Measurements from ENCODE around the gene STRAP. TPM values are rescaled to one million over a fixed set of nuclear protein-coding genes. Genes with fewer than 3 reads are reported as not detected.
A peak's percentile ranks its signal among the peaks of the same experiment; 100 is the strongest.

STRAP gene
- total and polyA plus RNA-seq, 2 of the 8 experiments (the other 6 are each of a cell fraction or from before 2014, with no cell fraction given): 107 to 251 TPM

- CTCF ChIA-PET (ENCODE audit: partially characterized antibody): interaction anchor here (1.1 to 2.0 kb wide), 6 partner anchors 9 to 332 kb away, joined by 3 to 6 read pairs (median 4); no protein-coding TSS in a partner anchor
- Histone ChIP-seq H3K27me3 (replicated peaks in 1 of 4; ENCODE audit: control insufficient read depth in 3 of 4, extremely low read depth in 1 of 4, insufficient read depth in 3 of 4, low read length in 3 of 4) (no peaks in the 10 kb centered on the region), H3K79me1 (ENCODE audit: low read depth, low read length) (no peaks in the 10 kb centered on the region), H3K4me1 (replicated peaks in 1 of 4; ENCODE audit: control insufficient read depth in 3 of 4, insufficient read depth in 4 of 4, low read length in 3 of 4) (peaks cover 0 to 3% (median 0%) of the 10 kb centered on the region in 4 experiments; a peak in 1 of 7 replicates), H3K4ac (replicated peaks; ENCODE audit: insufficient read length, low read depth, low read length) (no peak overlapping the region), H3K14ac (ENCODE audit: insufficient read length) (no peak overlapping the region), H2BK15ac (ENCODE audit: low read length) (no peak overlapping the region), H3K27ac (ENCODE audit: low read depth, low read length) (no peak overlapping the region), H2BK5ac (ENCODE audit: low read depth, low read length) (no peak overlapping the region), H3K23me2 (ENCODE audit: low read depth, low read length) (no peaks in the 10 kb centered on the region), H2BK20ac (ENCODE audit: low read length) (peak overlapping the region; percentile 48; the same call in 1 of the 2 replicates), H4K20me1 (replicated peaks in 1 of 2; ENCODE audit: control insufficient read depth in 1 of 2, insufficient read depth in 2 of 2, low read length in 2 of 2) (no peaks in the 10 kb centered on the region), H4K91ac (replicated peaks; ENCODE audit: insufficient read length, low read length) (no peak overlapping the region), H3K4me3 (ENCODE audit: extremely low read depth in 1 of 4, insufficient read depth in 2 of 4, low read depth in 3 of 4, low read length in 4 of 4) (no peak overlapping the region), H3K79me2 (ENCODE audit: control insufficient read depth in 1 of 2, insufficient read depth in 2 of 2, low read length in 2 of 2) (no peaks in the 10 kb centered on the region), H3K56ac (replicated peaks; ENCODE audit: insufficient read length, low read depth, low read length) (no peak overlapping the region), H2AFZ (ENCODE audit: low read length) (no peak overlapping the region), H2BK12ac (ENCODE audit: low read depth, low read length) (no peak overlapping the region), H2AK5ac (ENCODE audit: low read depth, low read length) (no peak overlapping the region), H4K5ac (ENCODE audit: insufficient read length, low read depth, low read length) (no peak overlapping the region), H3K23ac (ENCODE audit: insufficient read length) (no peak overlapping the region), H3K36me3 (ENCODE audit: control insufficient read depth in 2 of 4, insufficient read depth in 4 of 4, low read length in 3 of 4) (no peaks in the 10 kb centered on the region), H2BK120ac (replicated peaks; ENCODE audit: low read depth, low read length) (no peak overlapping the region), H3K9ac (replicated peaks in 1 of 4; ENCODE audit: extremely low read depth in 1 of 4, low read depth in 3 of 4, low read length in 3 of 4) (no peak overlapping the region), H3K4me2 (ENCODE audit: insufficient read depth in 1 of 2, low read depth in 2 of 2, low read length in 2 of 2) (no peak overlapping the region), H3K18ac (ENCODE audit: extremely low read depth, low read length) (no peak overlapping the region), H3K9me3 (ENCODE audit: insufficient read depth in 2 of 2, low read depth in 1 of 2, low read length in 1 of 2) (no peaks in the 10 kb centered on the region), H4K8ac (ENCODE audit: extremely low read depth, insufficient read depth, low read length) (no peak overlapping the region)
- FAIRE-seq: no peak
- WGBS, 2 experiments (ENCODE audit: extremely low coverage in 1 of 2, insufficient coverage in 1 of 2, insufficient read length in 1 of 2, insufficient replicate concordance in 2 of 2, low coverage in 1 of 2, low lambda C conversion rate in 2 of 2, missing lambda C conversion rate in 1 of 2): 90% methylated on average over 6 of the region's 6 CpGs; no CpG with 5 or more reads in 1 of the 2 experiments
- POLR2A ChIA-PET (ENCODE audit: partially characterized antibody): interaction anchor here (1.1 kb wide), 1 partner anchor 18 kb away, joined by 4 read pairs; the partner anchor contains the start of gene STRAP
- no peak for DNase-seq (ENCODE audit: low read depth in 1 of 2, low spot score in 2 of 2)
- TF ChIP-seq NANOG (IDR thresholded peaks at IDR 0.05; ENCODE audit: insufficient read depth, low read depth, low read length, poor library complexity, severe bottlenecking): no peak
- TF ChIP-seq BRCA1 (IDR thresholded peaks at IDR 0.05; ENCODE audit: low read depth, low read length): no peak
- no peak for TF ChIP-seq CHD1 (IDR thresholded peaks at IDR 0.05; ENCODE audit: low read depth, low read length)
- no peak for TF ChIP-seq BACH1 (IDR thresholded peaks at IDR 0.05; ENCODE audit: low read length)
- no peak for TF ChIP-seq CHD2 (IDR thresholded peaks at IDR 0.05; ENCODE audit: low read length)
- TF ChIP-seq USF2 (IDR thresholded peaks at IDR 0.05; ENCODE audit: low read length): no peak
- TF ChIP-seq HDAC6 (IDR thresholded peaks at IDR 0.05; ENCODE audit: low read depth, low read length): no peak
- no peak for TF ChIP-seq EGR1 (IDR thresholded peaks at IDR 0.05; ENCODE audit: borderline replicate concordance, low read depth, low read length)
- no peak for TF ChIP-seq EZH2 (IDR thresholded peaks at IDR 0.05; ENCODE audit: low read depth, low read length, severe bottlenecking)
- no peak for TF ChIP-seq RXRA (IDR thresholded peaks at IDR 0.05; ENCODE audit: insufficient read depth, low read depth, low read length)
- no peak for TF ChIP-seq ASH2L (IDR thresholded peaks at IDR 0.05; ENCODE audit: low read length)
- no peak for TF ChIP-seq HDAC2 (IDR thresholded peaks at IDR 0.05; ENCODE audit: borderline replicate concordance in 1 of 2, low read depth in 2 of 2, low read length in 2 of 2)
- no peak for TF ChIP-seq SP1 (IDR thresholded peaks at IDR 0.05; ENCODE audit: low read depth, low read length)
Observed at GRCh38 chr12:15863984-15864383, 18.2 kb upstream of the STRAP start.

Measured in H1 (cell line).